Neural cell (in vitro differentiated cells): ENCODE measurements around the gene ATXN2. TPM values are rescaled to one million over a fixed set of nuclear protein-coding genes. Genes with fewer than 3 reads are reported as not detected.

ENCODE experiments used
- H2AFZ ChIP-seq: fragments of 200-600, 300-800 bp; sonication (generic), shearing (Covaris generic); 2 replicates; pipeline ENCODE4 v1.6.0; 2014; ENCODE audit warnings: low read depth, mild to moderate bottlenecking, antibody characterized with exemption, low read length, moderate library complexity
- H3F3A ChIP-seq: fragments of 200-600 bp; shearing (Covaris generic); 2 replicates; pipeline ENCODE4 v1.6.1; 2016; ENCODE audit warnings: mild to moderate bottlenecking, moderate library complexity, mixed read lengths, antibody characterized with exemption, low read length; ENCODE audit not compliant: insufficient read depth, poor library complexity, severe bottlenecking
- H3K27ac ChIP-seq: fragments of 200-600, 300-800 bp; sonication (generic), shearing (Covaris generic); 2 replicates; pipeline ENCODE4 v1.5.1; 2014; ENCODE audit warnings: mild to moderate bottlenecking, low read length, moderate library complexity
- H3K27me3 ChIP-seq: fragments of 300-800, 200-600 bp; sonication (generic), shearing (Covaris generic); 2 replicates; pipeline ENCODE4 v1.6.0; 2014; ENCODE audit warnings: mild to moderate bottlenecking, low read depth, low read length, moderate library complexity; ENCODE audit not compliant: insufficient read depth
- H3K36me3 ChIP-seq: fragments of 300-800, 200-600 bp; sonication (generic), shearing (Covaris generic); 2 replicates; pipeline ENCODE4 v1.5.1; 2014; ENCODE audit warnings: mild to moderate bottlenecking, antibody characterized with exemption, low read length, moderate library complexity; ENCODE audit not compliant: insufficient read depth
- H3K4me2 ChIP-seq: fragments of 300-800, 200-600 bp; sonication (generic), shearing (Covaris generic); 2 replicates; pipeline ENCODE4 v1.6.0; 2014; ENCODE audit warnings: mild to moderate bottlenecking, low read length
- H3K4me3 ChIP-seq: fragments of 300-800, 200-600 bp; sonication (generic), shearing (Covaris generic); 2 replicates; pipeline ENCODE4 v1.5.1; 2014; ENCODE audit warnings: mild to moderate bottlenecking, low read length, moderate library complexity
- H3K79me2 ChIP-seq: fragments of 200-600 bp; shearing (Covaris generic); replicated peaks from 2 replicates; pipeline ENCODE4 v1.6.0; 2014; ENCODE audit warnings: mild to moderate bottlenecking, low read length, moderate library complexity; ENCODE audit not compliant: insufficient read depth
- H3K9ac ChIP-seq: fragments of 300-800, 200-600 bp; sonication (generic), shearing (Covaris generic); 2 replicates; pipeline ENCODE4 v1.6.1; 2016; ENCODE audit warnings: mild to moderate bottlenecking, low read length, mixed read lengths
- H3K9me2 ChIP-seq: fragments of 200-600 bp; shearing (Covaris generic); 2 replicates; pipeline ENCODE4 v1.6.1; 2016; ENCODE audit warnings: mild to moderate bottlenecking, low read length, mixed read lengths; ENCODE audit not compliant: insufficient read depth
- H3K9me3 ChIP-seq: fragments of 200-600, 300-800 bp; sonication (generic), shearing (Covaris generic); 2 replicates; pipeline ENCODE4 v1.6.1; 2016; ENCODE audit warnings: mild to moderate bottlenecking, mixed run types, low read length, moderate library complexity, mixed read lengths
- H4K20me1 ChIP-seq: fragments of 200-600 bp; shearing (Covaris generic); 2 replicates; pipeline ENCODE4 v1.6.1; 2016; ENCODE audit warnings: mild to moderate bottlenecking, mixed run types; ENCODE audit not compliant: insufficient read depth
- CTCF ChIP-seq: fragments of 450-650 bp; IDR thresholded peaks from 2 replicates; pipeline ENCODE4 v1.5.1; 2014; ENCODE audit warnings: antibody characterized with exemption, mild to moderate bottlenecking, moderate library complexity; ENCODE audit not compliant: poor library complexity, severe bottlenecking
- EP300 ChIP-seq: fragments of 450-650 bp; conservative IDR thresholded peaks from 2 replicates; pipeline ENCODE4 v1.6.1; 2014; ENCODE audit warnings: antibody characterized with exemption, mild to moderate bottlenecking, moderate library complexity; ENCODE audit not compliant: poor library complexity, severe bottlenecking
- EZH2 ChIP-seq: fragments of 200-600, 300-800 bp; shearing (Covaris generic), sonication (generic); IDR thresholded peaks from 2 replicates; pipeline ENCODE4 v1.6.1; 2014; ENCODE audit warnings: antibody characterized with exemption, low read length, borderline replicate concordance, mild to moderate bottlenecking; ENCODE audit not compliant: insufficient read depth, poor library complexity, severe bottlenecking
- MXI1 ChIP-seq: fragments of 450-650 bp; conservative IDR thresholded peaks from 2 replicates; pipeline ENCODE4 v1.6.1; 2014; ENCODE audit warnings: antibody characterized with exemption, mild to moderate bottlenecking; ENCODE audit not compliant: poor library complexity, severe bottlenecking
- POLR2AphosphoS5 ChIP-seq: IDR thresholded peaks from 2 replicates; pipeline ENCODE4 v1.6.1; 2012
- RAD21 ChIP-seq: fragments of 450-650 bp; conservative IDR thresholded peaks from 2 replicates; pipeline ENCODE4 v1.6.1; 2014; ENCODE audit warnings: antibody characterized with exemption, mild to moderate bottlenecking, moderate library complexity
- REST ChIP-seq: IDR thresholded peaks from 2 replicates; pipeline ENCODE4 v1.6.1; 2012; ENCODE audit warnings: borderline replicate concordance
- SMC3 ChIP-seq: fragments of 450-650 bp; conservative IDR thresholded peaks from 2 replicates; pipeline ENCODE4 v1.6.1; 2014; ENCODE audit warnings: antibody characterized with exemption, mild to moderate bottlenecking, moderate library complexity; ENCODE audit not compliant: poor library complexity
- TAF1 ChIP-seq: IDR thresholded peaks from 2 replicates; pipeline ENCODE4 v1.6.1; 2012; ENCODE audit warnings: low read depth
- polyA plus RNA-seq: library from polyadenylated mRNA; depleted of rRNA; stranded (reverse); fragments of >200 nt; gene quantifications from 2 replicates; pipeline ENCODE4 v1.2.3, GENCODE V29; 2014

ATXN2 gene
- polyA plus RNA-seq, 1 donor from 2014 or later: 12.6 TPM

- no peak overlapping the region for H3K4me3 ChIP-seq
- no peak overlapping the region for H3K9ac ChIP-seq
- H3K4me2 ChIP-seq: no peak overlapping the region
- no peaks in the 10 kb centered on the region for H4K20me1 ChIP-seq
- H3K36me3 ChIP-seq: no peaks in the 10 kb centered on the region
- no peaks in the 10 kb centered on the region for H3F3A ChIP-seq
- no peak overlapping the region for H3K27ac ChIP-seq
- H3K9me3 ChIP-seq: no peaks in the 10 kb centered on the region
- TF ChIP-seq TAF1: no peak
- no peak for TF ChIP-seq EZH2
- no peak for TF ChIP-seq REST
- TF ChIP-seq MXI1: no peak
- no peak for TF ChIP-seq EP300
- TF ChIP-seq CTCF: no peak
- no peak for TF ChIP-seq RAD21
- TF ChIP-seq POLR2AphosphoS5: no peak
- TF ChIP-seq SMC3: no peak
- no peak overlapping the region for H2AFZ ChIP-seq
- H3K9me2 ChIP-seq: no peaks in the 10 kb centered on the region
- H3K27me3 ChIP-seq: no peaks in the 10 kb centered on the region
- H3K79me2 ChIP-seq: peaks cover 88% of the 10 kb centered on the region
Measured at GRCh38 chr12:111589601-111590000, 9.5 kb downstream of the ATXN2 start.

- Histone ChIP-seq H3K9me2 (no peaks in the 10 kb centered on the region), H2AFZ (no peak overlapping the region), H3K27me3 (no peaks in the 10 kb centered on the region), H3K27ac (no peak overlapping the region), H3F3A (no peaks in the 10 kb centered on the region), H3K9ac (no peak overlapping the region), H3K4me2 (no peak overlapping the region), H3K79me2 (peaks cover 86% of the 10 kb centered on the region), H3K36me3 (no peaks in the 10 kb centered on the region), H3K4me3 (no peak overlapping the region), H4K20me1 (no peaks in the 10 kb centered on the region), H3K9me3 (no peaks in the 10 kb centered on the region)
- TF ChIP-seq RAD21 (no peak), REST (no peak), EZH2 (no peak), SMC3 (no peak), MXI1 (no peak), TAF1 (no peak), CTCF (no peak)
Measured at GRCh38 chr12:111588010-111588409, 11.1 kb downstream of the ATXN2 start.
